GM12878 (cell line): ENCODE measurements around the gene ZNF771. TPM values are rescaled to one million over a fixed set of nuclear protein-coding genes. Genes with fewer than 3 reads are reported as not detected.

ENCODE experiments used
- BCL11A ChIP-seq: IDR thresholded peaks from 2 replicates; pipeline ENCODE4 v1.6.1; 2011; ENCODE audit warnings: low read depth, low read length
- CEBPB ChIP-seq, 2 experiments: fragments of 150-350 bp in 1 of 2; IDR thresholded peaks; 2 replicates each; pipeline ENCODE4 v1.6.1; 2012 to 2014; ENCODE audit warnings: low read depth in 2 of 2, low read length in 2 of 2, borderline replicate concordance in 1 of 2, inconsistent platforms in 1 of 2
- HSF1 ChIP-seq: fragments of 150-350 bp; IDR thresholded peaks from 2 replicates; pipeline ENCODE4 v1.6.1; 2014; ENCODE audit warnings: mild to moderate bottlenecking, low read depth, low read length
- IRF4 ChIP-seq: IDR thresholded peaks from 2 replicates; pipeline ENCODE4 v1.6.1; 2011; ENCODE audit warnings: low read depth, low read length
- KLF5 ChIP-seq: fragments of 450-650 bp; IDR thresholded peaks from 2 replicates; pipeline ENCODE4 v1.6.1; 2014; ENCODE audit warnings: mild to moderate bottlenecking; ENCODE audit not compliant: partially characterized antibody
- MTA2 ChIP-seq: fragments of 450-650 bp; IDR thresholded peaks from 2 replicates; pipeline ENCODE4 v1.6.1; 2016; ENCODE audit warnings: low read depth, mild to moderate bottlenecking, moderate library complexity
- PBX3 ChIP-seq: IDR thresholded peaks from 2 replicates; pipeline ENCODE4 v1.6.1; 2011; ENCODE audit warnings: mild to moderate bottlenecking, low read depth, low read length, moderate library complexity; ENCODE audit not compliant: insufficient replicate concordance
- POLR2AphosphoS5 ChIP-seq: IDR thresholded peaks from 2 replicates; pipeline ENCODE4 v1.6.1; 2011; ENCODE audit warnings: mild to moderate bottlenecking, low read length, inconsistent platforms
- REST ChIP-seq: IDR thresholded peaks from 2 replicates; pipeline ENCODE4 v1.6.1; 2012; ENCODE audit warnings: mild to moderate bottlenecking, low read depth, low read length
- SKIL ChIP-seq: fragments of 450-650 bp; IDR thresholded peaks from 2 replicates; pipeline ENCODE4 v1.6.1; 2017; ENCODE audit warnings: mild to moderate bottlenecking, low read depth, inconsistent platforms; ENCODE audit not compliant: poor library complexity, severe bottlenecking
- SUPT20H ChIP-seq: IDR thresholded peaks from 2 replicates; pipeline ENCODE4 v1.6.1; 2011; ENCODE audit warnings: low read depth, mild to moderate bottlenecking, low read length, moderate library complexity, borderline replicate concordance; ENCODE audit not compliant: control insufficient read depth
- polyA plus RNA-seq, 11 experiments: library from polyadenylated mRNA; depleted of rRNA in 4 of 11; unstranded in 6 of 11; stranded (reverse) in 5 of 11; fragments of >200 nt; fragmentation: Nextera tagmentation in 4 of 11; fragmentation: Illumina TruSeq in 1 of 11; extraction: Ambion mirVana in 4 of 11; extraction: Trizol in 1 of 11; gene quantifications; 1 replicate in 1 of 11; 2 replicates in 10 of 11; pipeline versions ENCODE4 v1.2.1 to v1.2.3, GENCODE V29; 2011 to 2016; ENCODE audit warnings: inconsistent platforms in 2 of 11, missing spikeins in 2 of 11, low read depth in 1 of 11
- total RNA-seq, 4 experiments: library from RNA; depleted of rRNA in 3 of 4; stranded (reverse); fragments of >200 nt in 3 of 4; fragmentation: Illumina TruSeq in 1 of 4; extraction: Trizol in 1 of 4; gene quantifications; 2 replicates each; pipeline versions ENCODE4 v1.2.1 to v1.2.3, GENCODE V29; 2013 to 2021
- TF ChIP-seq, protein P1 (sequence below): fragments of 450-650 bp; formaldehyde crosslinking; IDR thresholded peaks from 2 replicates; pipeline ENCODE4 v1.5.0; 2022; ENCODE audit warnings: mild to moderate bottlenecking, missing genetic modification characterization
- TF ChIP-seq, protein P2 (sequence below): fragments of 450-650 bp; IDR thresholded peaks from 2 replicates; pipeline ENCODE4 v1.6.1; 2017; ENCODE audit warnings: borderline replicate concordance

The ZNF771 gene
- total and polyA plus RNA-seq, 10 of the 15 experiments (the other 5 are each of a cell fraction or from before 2014, with no cell fraction given): 0.98 to 7.6 (median 3.7) TPM

DNA sequence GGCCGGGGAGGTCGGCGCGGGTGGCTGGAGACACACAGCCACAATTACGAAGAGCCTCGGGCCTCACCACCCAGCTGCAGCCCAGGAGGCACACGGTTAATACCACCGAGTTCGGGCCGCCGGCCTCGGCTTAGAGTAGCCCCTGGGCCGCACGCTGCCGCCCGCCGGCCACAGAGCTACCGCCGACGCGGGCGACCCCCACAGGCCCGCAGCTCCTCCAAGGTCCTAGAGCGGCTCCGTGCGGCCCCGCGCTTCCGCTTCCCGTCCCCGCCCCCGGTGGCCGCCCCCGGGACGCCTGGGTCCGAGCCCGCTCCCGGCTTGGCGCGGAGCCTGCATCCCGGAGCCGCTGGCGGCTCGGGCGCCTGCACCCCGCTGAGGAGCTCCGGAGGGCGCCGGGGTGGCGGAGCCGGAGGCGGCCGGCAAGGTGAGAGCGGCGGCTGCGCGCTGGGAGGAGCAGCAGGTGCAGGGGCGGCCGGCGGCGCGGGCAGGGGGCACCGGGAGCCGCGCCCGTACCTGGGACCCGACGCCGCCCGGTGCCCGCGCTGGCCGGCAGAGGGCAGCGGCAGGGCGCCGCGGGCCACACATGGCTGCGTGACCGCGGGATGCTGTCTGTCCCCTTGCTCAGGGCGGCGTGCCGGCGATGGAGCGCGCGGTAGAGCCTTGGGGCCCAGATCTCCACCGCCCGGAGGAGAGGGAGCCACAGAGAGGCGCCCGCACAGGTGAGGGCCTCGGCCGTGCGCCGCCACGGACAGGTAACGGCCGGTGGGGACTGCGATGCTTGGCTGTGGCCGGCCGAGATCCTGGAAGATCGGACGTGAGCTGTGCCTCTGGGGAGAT, 12.0 kb upstream of the ZNF771 start, which contains the start of gene ZNF48 (continued):
- TF ChIP-seq KLF5 (peak; percentile 25), POLR2AphosphoS5 (no peak; the same call in 1 of the 2 replicates), MTA2 (no peak), BCL11A (no peak), IRF4 (no peak), SKIL (no peak), REST (no peak), PBX3 (no peak), CEBPB (IDR thresholded peaks at IDR 0.05; ENCODE audit: borderline replicate concordance in 1 of 2, low read depth in 2 of 2, low read length in 2 of 2) (no peak), SUPT20H (no peak), HSF1 (no peak)
- TF ChIP-seq, protein P1, sequence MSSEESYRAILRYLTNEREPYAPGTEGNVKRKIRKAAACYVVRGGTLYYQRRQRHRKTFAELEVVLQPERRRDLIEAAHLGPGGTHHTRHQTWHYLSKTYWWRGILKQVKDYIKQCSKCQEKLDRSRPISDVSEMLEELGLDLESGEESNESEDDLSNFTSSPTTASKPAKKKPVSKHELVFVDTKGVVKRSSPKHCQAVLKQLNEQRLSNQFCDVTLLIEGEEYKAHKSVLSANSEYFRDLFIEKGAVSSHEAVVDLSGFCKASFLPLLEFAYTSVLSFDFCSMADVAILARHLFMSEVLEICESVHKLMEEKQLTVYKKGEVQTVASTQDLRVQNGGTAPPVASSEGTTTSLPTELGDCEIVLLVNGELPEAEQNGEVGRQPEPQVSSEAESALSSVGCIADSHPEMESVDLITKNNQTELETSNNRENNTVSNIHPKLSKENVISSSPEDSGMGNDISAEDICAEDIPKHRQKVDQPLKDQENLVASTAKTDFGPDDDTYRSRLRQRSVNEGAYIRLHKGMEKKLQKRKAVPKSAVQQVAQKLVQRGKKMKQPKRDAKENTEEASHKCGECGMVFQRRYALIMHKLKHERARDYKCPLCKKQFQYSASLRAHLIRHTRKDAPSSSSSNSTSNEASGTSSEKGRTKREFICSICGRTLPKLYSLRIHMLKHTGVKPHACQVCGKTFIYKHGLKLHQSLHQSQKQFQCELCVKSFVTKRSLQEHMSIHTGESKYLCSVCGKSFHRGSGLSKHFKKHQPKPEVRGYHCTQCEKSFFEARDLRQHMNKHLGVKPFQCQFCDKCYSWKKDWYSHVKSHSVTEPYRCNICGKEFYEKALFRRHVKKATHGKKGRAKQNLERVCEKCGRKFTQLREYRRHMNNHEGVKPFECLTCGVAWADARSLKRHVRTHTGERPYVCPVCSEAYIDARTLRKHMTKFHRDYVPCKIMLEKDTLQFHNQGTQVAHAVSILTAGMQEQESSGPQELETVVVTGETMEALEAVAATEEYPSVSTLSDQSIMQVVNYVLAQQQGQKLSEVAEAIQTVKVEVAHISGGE (CRISPR knock-in tag): no peak
- TF ChIP-seq, protein P2, sequence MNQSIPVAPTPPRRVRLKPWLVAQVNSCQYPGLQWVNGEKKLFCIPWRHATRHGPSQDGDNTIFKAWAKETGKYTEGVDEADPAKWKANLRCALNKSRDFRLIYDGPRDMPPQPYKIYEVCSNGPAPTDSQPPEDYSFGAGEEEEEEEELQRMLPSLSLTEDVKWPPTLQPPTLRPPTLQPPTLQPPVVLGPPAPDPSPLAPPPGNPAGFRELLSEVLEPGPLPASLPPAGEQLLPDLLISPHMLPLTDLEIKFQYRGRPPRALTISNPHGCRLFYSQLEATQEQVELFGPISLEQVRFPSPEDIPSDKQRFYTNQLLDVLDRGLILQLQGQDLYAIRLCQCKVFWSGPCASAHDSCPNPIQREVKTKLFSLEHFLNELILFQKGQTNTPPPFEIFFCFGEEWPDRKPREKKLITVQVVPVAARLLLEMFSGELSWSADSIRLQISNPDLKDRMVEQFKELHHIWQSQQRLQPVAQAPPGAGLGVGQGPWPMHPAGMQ: no peak
